Parathyroid adenoma (tissue), 2 donors: ENCODE results near the gene RBMS1.

ENCODE experiments used
- H2AFZ ChIP-seq: fragments of 300-600 bp; sonication (generic); one replicate; pipeline ENCODE4 v1.7.0; 2017; ENCODE audit warnings: antibody characterized with exemption, mild to moderate bottlenecking
- H3K27ac ChIP-seq: fragments of 300-600 bp; sonication (generic); one replicate; pipeline ENCODE4 v1.7.0; 2017
- H3K27me3 ChIP-seq: fragments of 300-600 bp; sonication (generic); one replicate; pipeline ENCODE4 v1.7.0; 2017; ENCODE audit warnings: low read length; ENCODE audit not compliant: control insufficient read depth, insufficient read depth
- H3K36me3 ChIP-seq: fragments of 300-600 bp; sonication (generic); one replicate; pipeline ENCODE4 v1.7.0; 2017; ENCODE audit warnings: low read length; ENCODE audit not compliant: control insufficient read depth, insufficient read depth
- H3K4me1 ChIP-seq: fragments of 300-600 bp; sonication (generic); one replicate; pipeline ENCODE4 v1.7.0; 2017; ENCODE audit warnings: control low read depth
- H3K4me2 ChIP-seq: fragments of 300-600 bp; sonication (generic); one replicate; pipeline ENCODE4 v1.7.0; 2017; ENCODE audit warnings: low read length
- H3K4me3 ChIP-seq: fragments of 300-600 bp; sonication (generic); one replicate; pipeline ENCODE4 v1.7.0; 2017; ENCODE audit warnings: low read depth, low read length
- H3K79me2 ChIP-seq: fragments of 300-600 bp; sonication (generic); one replicate; pipeline ENCODE4 v1.7.0; 2017; ENCODE audit warnings: control low read depth
- H3K9ac ChIP-seq: fragments of 300-600 bp; sonication (generic); one replicate; pipeline ENCODE4 v1.7.0; 2017; ENCODE audit warnings: mild to moderate bottlenecking
- H3K9me3 ChIP-seq: fragments of 300-600 bp; sonication (generic); one replicate; pipeline ENCODE4 v1.7.0; 2017; ENCODE audit warnings: low read length; ENCODE audit not compliant: control insufficient read depth
- CTCF ChIP-seq: fragments of 300-600 bp; sonication (generic); IDR thresholded peaks from one replicate; pipeline ENCODE4 v1.7.0; 2017; ENCODE audit warnings: antibody characterized with exemption, mild to moderate bottlenecking
- donor health status: primary hyperparathyroidism.

The RBMS1 gene

GRCh38 chr2:160351956-160352355 lies 141.7 kb downstream of the RBMS1 start:
- no peaks in the 10 kb centered on the region for H3K36me3 ChIP-seq
- H3K27me3 ChIP-seq, result no peaks in the 10 kb centered on the region
- H3K9me3 ChIP-seq, result no peaks in the 10 kb centered on the region
- no peak for TF ChIP-seq CTCF
- H3K4me1 ChIP-seq, result peaks cover 40% of the 10 kb centered on the region
- H2AFZ ChIP-seq, result no peak overlapping the region
- H3K4me3 ChIP-seq, result no peak overlapping the region
- no peak overlapping the region for H3K9ac ChIP-seq
- no peak overlapping the region for H3K27ac ChIP-seq
- H3K79me2 ChIP-seq, result peaks cover 76% of the 10 kb centered on the region
- H3K4me2 ChIP-seq, result no peak overlapping the region

GRCh38 chr2:160349306-160349705 lies 144.3 kb downstream of the RBMS1 start:
- peaks cover 77% of the 10 kb centered on the region for H3K79me2 ChIP-seq
- TF ChIP-seq CTCF, result no peak
- H3K9me3 ChIP-seq, result no peaks in the 10 kb centered on the region
- no peak overlapping the region for H3K4me3 ChIP-seq
- no peaks in the 10 kb centered on the region for H3K36me3 ChIP-seq
- H2AFZ ChIP-seq, result no peak overlapping the region
- H3K4me2 ChIP-seq, result no peak overlapping the region
- H3K9ac ChIP-seq, result no peak overlapping the region
- H3K4me1 ChIP-seq, result peaks cover 31% of the 10 kb centered on the region
- H3K27ac ChIP-seq, result no peak overlapping the region
- no peaks in the 10 kb centered on the region for H3K27me3 ChIP-seq

- Histone ChIP-seq H2AFZ (no peak overlapping the region), H3K9me3 (no peaks in the 10 kb centered on the region), H3K4me2 (no peak overlapping the region), H3K79me2 (peaks cover 76% of the 10 kb centered on the region), H3K27me3 (no peaks in the 10 kb centered on the region), H3K4me3 (no peak overlapping the region), H3K27ac (no peak overlapping the region), H3K9ac (no peak overlapping the region), H3K36me3 (no peaks in the 10 kb centered on the region), H3K4me1 (peaks cover 25% of the 10 kb centered on the region)
- TF ChIP-seq CTCF, result no peak
Measured at GRCh38 chr2:160347269-160347863, 146.2 kb downstream of the RBMS1 start.

- Histone ChIP-seq H2AFZ (no peak overlapping the region), H3K4me2 (no peak overlapping the region), H3K36me3 (no peaks in the 10 kb centered on the region), H3K4me1 (peaks cover 24% of the 10 kb centered on the region), H3K27ac (peak overlapping the region; percentile 21), H3K4me3 (no peak overlapping the region), H3K79me2 (peaks cover 70% of the 10 kb centered on the region), H3K27me3 (no peaks in the 10 kb centered on the region), H3K9ac (no peak overlapping the region), H3K9me3 (no peaks in the 10 kb centered on the region)
- TF ChIP-seq CTCF, result no peak
Measured at GRCh38 chr2:160345071-160345764, 148.4 kb downstream of the RBMS1 start.

- Histone ChIP-seq H3K27ac (no peak overlapping the region), H3K79me2 (peaks cover 55% of the 10 kb centered on the region), H3K4me3 (no peak overlapping the region), H3K36me3 (no peaks in the 10 kb centered on the region), H3K4me2 (no peak overlapping the region), H3K27me3 (no peaks in the 10 kb centered on the region), H3K4me1 (peaks cover 30% of the 10 kb centered on the region), H3K9me3 (no peaks in the 10 kb centered on the region), H3K9ac (no peak overlapping the region), H2AFZ (no peak overlapping the region)
- no peak for TF ChIP-seq CTCF
Measured at GRCh38 chr2:160343404-160343803, 150.2 kb downstream of the RBMS1 start.
